Measurements from ENCODE around the gene AHRR.

AHRR gene

GRCh38 chr5:454936-455335 lies 133.4 kb downstream of the AHRR start:
- H3K4me1 Mint-ChIP-seq = peaks cover 66% of the 10 kb centered on the region
- peaks cover 15% of the 10 kb centered on the region for H3K9me3 Mint-ChIP-seq
- H3K27ac Mint-ChIP-seq = no peak overlapping the region
- H3K36me3 Mint-ChIP-seq = peaks cover 53% of the 10 kb centered on the region
- H3K27me3 Mint-ChIP-seq = no peaks in the 10 kb centered on the region
- H3K4me3 Mint-ChIP-seq = no peak overlapping the region

GRCh38 chr5:455806-456205 lies 134.3 kb downstream of the AHRR start:
- peak overlapping the region; percentile 23 for H3K27ac Mint-ChIP-seq
- H3K4me3 Mint-ChIP-seq = no peak overlapping the region
- peaks cover 67% of the 10 kb centered on the region for H3K4me1 Mint-ChIP-seq
- H3K27me3 Mint-ChIP-seq = no peaks in the 10 kb centered on the region
- peaks cover 14% of the 10 kb centered on the region for H3K9me3 Mint-ChIP-seq
- H3K36me3 Mint-ChIP-seq = peaks cover 50% of the 10 kb centered on the region

- no peak overlapping the region for H3K4me3 Mint-ChIP-seq
- H3K36me3 Mint-ChIP-seq = peaks cover 43% of the 10 kb centered on the region
- peaks cover 67% of the 10 kb centered on the region for H3K4me1 Mint-ChIP-seq
- no peak overlapping the region for H3K27ac Mint-ChIP-seq
- peaks cover 11% of the 10 kb centered on the region for H3K9me3 Mint-ChIP-seq
- no peaks in the 10 kb centered on the region for H3K27me3 Mint-ChIP-seq
Observed at GRCh38 chr5:456351-457194, 135.1 kb downstream of the AHRR start.

- Mint-ChIP-seq H3K9me3 (peaks cover 5% of the 10 kb centered on the region), H3K4me3 (no peak overlapping the region), H3K27me3 (no peaks in the 10 kb centered on the region), H3K27ac (no peak overlapping the region), H3K4me1 (peaks cover 69% of the 10 kb centered on the region), H3K36me3 (peaks cover 41% of the 10 kb centered on the region)
Observed at GRCh38 chr5:457195-457961, 135.9 kb downstream of the AHRR start.

GRCh38 chr5:458547-459353 lies 137.2 kb downstream of the AHRR start:
- Mint-ChIP-seq H3K27me3 (no peaks in the 10 kb centered on the region), H3K27ac (peak overlapping the region; percentile 99), H3K9me3 (no peaks in the 10 kb centered on the region), H3K36me3 (peaks cover 33% of the 10 kb centered on the region), H3K4me3 (peak overlapping the region; percentile 77), H3K4me1 (peaks cover 67% of the 10 kb centered on the region)

- H3K36me3 Mint-ChIP-seq = peaks cover 35% of the 10 kb centered on the region
- H3K27me3 Mint-ChIP-seq = no peaks in the 10 kb centered on the region
- H3K27ac Mint-ChIP-seq = peak overlapping the region; percentile 99
- peak overlapping the region; percentile 77 for H3K4me3 Mint-ChIP-seq
- H3K4me1 Mint-ChIP-seq = peaks cover 65% of the 10 kb centered on the region
- H3K9me3 Mint-ChIP-seq = no peaks in the 10 kb centered on the region
Observed at GRCh38 chr5:459562-460272, 138.2 kb downstream of the AHRR start.

GRCh38 chr5:460273-460625 lies 138.7 kb downstream of the AHRR start:
- Mint-ChIP-seq H3K27ac (peak overlapping the region; percentile 99), H3K27me3 (no peaks in the 10 kb centered on the region), H3K36me3 (peaks cover 35% of the 10 kb centered on the region), H3K4me3 (peak overlapping the region; percentile 77), H3K4me1 (peaks cover 59% of the 10 kb centered on the region), H3K9me3 (no peaks in the 10 kb centered on the region)

- Mint-ChIP-seq H3K9me3 (no peaks in the 10 kb centered on the region), H3K36me3 (peaks cover 37% of the 10 kb centered on the region), H3K27ac (peak overlapping the region; percentile 88), H3K27me3 (no peaks in the 10 kb centered on the region), H3K4me1 (peaks cover 61% of the 10 kb centered on the region), H3K4me3 (no peak overlapping the region)
Observed at GRCh38 chr5:462051-462481, 140.6 kb downstream of the AHRR start.

- peak overlapping the region; percentile 46 for H3K27ac Mint-ChIP-seq
- H3K4me1 Mint-ChIP-seq = peaks cover 57% of the 10 kb centered on the region
- H3K36me3 Mint-ChIP-seq = peaks cover 34% of the 10 kb centered on the region
- no peaks in the 10 kb centered on the region for H3K9me3 Mint-ChIP-seq
- H3K27me3 Mint-ChIP-seq = no peaks in the 10 kb centered on the region
- H3K4me3 Mint-ChIP-seq = peak overlapping the region; percentile 44
Observed at GRCh38 chr5:463301-463700, 141.8 kb downstream of the AHRR start.

- Mint-ChIP-seq H3K9me3 (no peaks in the 10 kb centered on the region), H3K4me1 (peaks cover 51% of the 10 kb centered on the region), H3K4me3 (peak overlapping the region; percentile 79), H3K27me3 (no peaks in the 10 kb centered on the region), H3K27ac (peak overlapping the region; percentile 91), H3K36me3 (peaks cover 28% of the 10 kb centered on the region)
Observed at GRCh38 chr5:463952-464351, 142.4 kb downstream of the AHRR start.

GRCh38 chr5:464446-464842 lies 142.9 kb downstream of the AHRR start:
- Mint-ChIP-seq H3K27ac (peak overlapping the region; percentile 91), H3K4me1 (peaks cover 46% of the 10 kb centered on the region), H3K4me3 (peak overlapping the region; percentile 79), H3K36me3 (peaks cover 24% of the 10 kb centered on the region), H3K9me3 (no peaks in the 10 kb centered on the region), H3K27me3 (no peaks in the 10 kb centered on the region)

GRCh38 chr5:464843-465590 lies 143.5 kb downstream of the AHRR start:
- H3K27ac Mint-ChIP-seq = no peak overlapping the region
- H3K4me1 Mint-ChIP-seq = peaks cover 41% of the 10 kb centered on the region
- peaks cover 20% of the 10 kb centered on the region for H3K36me3 Mint-ChIP-seq
- H3K9me3 Mint-ChIP-seq = no peaks in the 10 kb centered on the region
- H3K4me3 Mint-ChIP-seq = no peak overlapping the region
- no peaks in the 10 kb centered on the region for H3K27me3 Mint-ChIP-seq

- Mint-ChIP-seq H3K27ac (no peak overlapping the region), H3K9me3 (no peaks in the 10 kb centered on the region), H3K36me3 (peaks cover 18% of the 10 kb centered on the region), H3K27me3 (no peaks in the 10 kb centered on the region), H3K4me1 (peaks cover 38% of the 10 kb centered on the region), H3K4me3 (no peak overlapping the region)
Observed at GRCh38 chr5:465591-466403, 144.3 kb downstream of the AHRR start.

All from activated naive CD4-positive, alpha-beta T cell treated with anti-CD3 and anti-CD28 coated beads, Interleukin-2, amount 50 U/mL, for 24 hours (primary cell).